IMR-90 (cell line): ENCODE measurements around the gene GLIPR1. TPM values are rescaled to one million over a fixed set of nuclear protein-coding genes. Genes with fewer than 3 reads are reported as not detected.

Experiments used
- ATAC-seq: fragments of 200-7000 bp; cut with Tn5 transposase; 2 replicates; pipeline ENCODE4 v1.9.1; 2020; ENCODE audit warnings: low read depth, mild to moderate bottlenecking, moderate library complexity
- BruUV-seq: library from RNA; stranded (reverse); fragments of 400-500 nt; replicated peaks from 2 replicates; lab custom pipeline; 2021; lab: Mats Ljungman, UMichigan
- CTCF ChIA-PET: fragments of 300-600 bp; formaldehyde crosslinking; extraction: SDS; loops from one replicate; lab custom pipeline; 2021; ENCODE audit warnings: antibody characterized with exemption; lab: Yijun Ruan, JAX
- POLR2A ChIA-PET: fragments of 300-600 bp; sonication (Branson Sonifier 250); formaldehyde crosslinking; loops from one replicate; lab custom pipeline; 2022; ENCODE audit warnings: antibody characterized with exemption; ENCODE audit not compliant: unreplicated experiment; lab: Charles Lee
- DNase-seq: peaks from one replicate; pipeline ENCODE4 v3.0.0; 2013
- H2AFZ ChIP-seq: replicated peaks from 2 replicates; pipeline ENCODE3; 2013; ENCODE audit warnings: low read length, mild to moderate bottlenecking; ENCODE audit not compliant: poor library complexity
- H2AK5ac ChIP-seq: 2 replicates; pipeline ENCODE4 v1.6.1; 2013; ENCODE audit warnings: low read depth, low read length, inconsistent platforms
- H2AK9ac ChIP-seq: replicated peaks from 2 replicates; pipeline ENCODE3; 2013; ENCODE audit warnings: mild to moderate bottlenecking, low read depth, low read length, moderate library complexity; ENCODE audit not compliant: poor library complexity
- H2BK120ac ChIP-seq: 2 replicates; pipeline ENCODE4 v1.6.1; 2013; ENCODE audit warnings: low read depth, low read length, inconsistent platforms
- H2BK15ac ChIP-seq: 3 replicates; pipeline ENCODE4 v1.6.1; 2013; ENCODE audit warnings: low read depth, low read length, inconsistent platforms
- H2BK20ac ChIP-seq: 2 replicates; pipeline ENCODE4 v1.6.1; 2013; ENCODE audit warnings: low read depth, mild to moderate bottlenecking, inconsistent platforms, low read length, moderate library complexity
- H2BK5ac ChIP-seq: 2 replicates; pipeline ENCODE4 v1.6.1; 2013; ENCODE audit warnings: mild to moderate bottlenecking, low read depth, low read length, inconsistent platforms; ENCODE audit not compliant: poor library complexity, severe bottlenecking
- H3K14ac ChIP-seq: replicated peaks from 2 replicates; pipeline ENCODE4 v1.6.1; 2013; ENCODE audit warnings: low read depth, low read length, inconsistent platforms
- H3K18ac ChIP-seq: 2 replicates; pipeline ENCODE4 v1.6.1; 2013; ENCODE audit warnings: low read depth, low read length, control low read depth
- H3K23ac ChIP-seq: 2 replicates; pipeline ENCODE4 v1.6.1; 2013; ENCODE audit warnings: low read depth, low read length, inconsistent platforms
- H3K27ac ChIP-seq: 2 replicates; pipeline ENCODE4 v1.5.1; 2013; ENCODE audit warnings: mild to moderate bottlenecking, control low read depth, low read length; ENCODE audit not compliant: insufficient read depth
- H3K27me3 ChIP-seq: 2 replicates; pipeline ENCODE4 v1.6.1; 2013; ENCODE audit warnings: low read length; ENCODE audit not compliant: control insufficient read depth, insufficient read depth
- H3K36me3 ChIP-seq: 2 replicates; pipeline ENCODE4 v1.6.1; 2013; ENCODE audit warnings: low read length, mixed read lengths; ENCODE audit not compliant: control insufficient read depth, insufficient read depth
- H3K4ac ChIP-seq: 2 replicates; pipeline ENCODE4 v1.6.1; 2013; ENCODE audit warnings: low read depth, low read length, inconsistent platforms
- H3K4me1 ChIP-seq: 2 replicates; pipeline ENCODE4 v1.6.1; 2013; ENCODE audit warnings: low read length, mixed read lengths; ENCODE audit not compliant: control insufficient read depth, insufficient read depth
- H3K4me2 ChIP-seq: 2 replicates; pipeline ENCODE4 v1.6.1; 2013; ENCODE audit warnings: low read depth, mild to moderate bottlenecking, control low read depth, low read length, moderate library complexity
- H3K4me3 ChIP-seq: 2 replicates; pipeline ENCODE4 v1.5.1; 2013; ENCODE audit warnings: low read depth, mild to moderate bottlenecking, control low read depth, low read length, moderate library complexity; ENCODE audit not compliant: insufficient read depth
- H3K56ac ChIP-seq: 2 replicates; pipeline ENCODE4 v1.6.1; 2013; ENCODE audit warnings: low read length, inconsistent platforms; ENCODE audit not compliant: insufficient read depth; ENCODE audit errors: extremely low read depth
- H3K79me1 ChIP-seq, 2 experiments: 2 replicates each; pipeline ENCODE4 v1.6.1; 2013; ENCODE audit warnings: low read length in 2 of 2, inconsistent platforms in 1 of 2, low read depth in 1 of 2
- H3K9ac ChIP-seq: 2 replicates; pipeline ENCODE4 v1.6.1; 2013; ENCODE audit warnings: low read depth, low read length, control low read depth
- H3K9me1 ChIP-seq: 2 replicates; pipeline ENCODE4 v1.6.1; 2013; ENCODE audit warnings: low read length, inconsistent platforms; ENCODE audit not compliant: insufficient read depth
- H3K9me3 ChIP-seq: 2 replicates; pipeline ENCODE4 v1.6.1; 2013; ENCODE audit warnings: low read length; ENCODE audit not compliant: control insufficient read depth, insufficient read depth
- H4K20me1 ChIP-seq: 2 replicates; pipeline ENCODE4 v1.6.1; 2013; ENCODE audit warnings: low read length, inconsistent platforms; ENCODE audit not compliant: insufficient read depth
- H4K5ac ChIP-seq: 2 replicates; pipeline ENCODE4 v1.6.1; 2013; ENCODE audit warnings: mild to moderate bottlenecking, low read depth, low read length, control low read depth
- H4K8ac ChIP-seq, 2 experiments: 2 replicates each; pipeline ENCODE4 v1.6.1; 2013; ENCODE audit warnings: low read depth in 2 of 2, low read length in 2 of 2, control low read depth in 1 of 2, inconsistent platforms in 1 of 2
- H4K91ac ChIP-seq: 2 replicates; pipeline ENCODE4 v1.6.1; 2013; ENCODE audit warnings: low read depth, low read length, inconsistent platforms; ENCODE audit not compliant: insufficient read depth
- CTCF ChIP-seq: conservative IDR thresholded peaks from 2 replicates; pipeline ENCODE4 v1.5.1; 2012; ENCODE audit warnings: mild to moderate bottlenecking, low read depth, low read length, improper control_type of control experiment
- RAD21 ChIP-seq: IDR thresholded peaks from 2 replicates; pipeline ENCODE4 v1.6.1; 2012; ENCODE audit warnings: low read length, improper control_type of control experiment
- RCOR1 ChIP-seq: IDR thresholded peaks from 2 replicates; pipeline ENCODE4 v1.6.1; 2012; ENCODE audit warnings: mild to moderate bottlenecking, low read length, improper control_type of control experiment; ENCODE audit not compliant: insufficient replicate concordance
- SMC3 ChIP-seq: fragments of 150-350 bp; IDR thresholded peaks from 2 replicates; pipeline ENCODE4 v1.6.1; 2016; ENCODE audit warnings: low read depth, mild to moderate bottlenecking, antibody characterized with exemption, low read length, moderate library complexity
- dilution Hi-C: fragments of 300-500 bp; cut with HindIII; formaldehyde crosslinking; loops from one replicate; pipeline ENCODE4 v1.14.3; 2018; ENCODE audit warnings: low sequenced_read_pairs; ENCODE audit not compliant: unreplicated experiment
- in situ Hi-C: fragments of 300-500 bp; cut with MboI; formaldehyde crosslinking; loops from 3 replicates; pipeline ENCODE4 v1.14.3; 2019; ENCODE audit warnings: low sequenced_read_pairs, inconsistent platforms, mixed read lengths
- intact Hi-C: fragments of 100-400 bp; cut with micrococcal nuclease; formaldehyde crosslinking; loops from 2 replicates; pipeline ENCODE4 v1.10.0; 2022
- polyA plus RNA-seq, 3 experiments: library from polyadenylated mRNA; depleted of rRNA; stranded (reverse); fragments of >200 nt; gene quantifications; 2 replicates each; pipeline ENCODE4 v1.2.3, GENCODE V29; 2012; ENCODE audit warnings: low replicate concordance in 1 of 3
- total RNA-seq: library from RNA; depleted of rRNA; stranded (reverse); fragments of >200 nt; gene quantifications from 2 replicates; pipeline ENCODE4 v1.2.3, GENCODE V29; 2012

The GLIPR1 gene
- total and polyA plus RNA-seq, 2 of the 4 experiments (the other 2 are of a cell fraction), result 268 to 327 TPM

GRCh38 chr12:75488553-75488952 is 8.0 kb downstream of the GLIPR1 start:
- Histone ChIP-seq H2AK9ac (no peak overlapping the region), H3K56ac (no peak overlapping the region), H3K14ac (no peak overlapping the region), H2BK5ac (no peak overlapping the region), H4K5ac (no peak overlapping the region), H3K4ac (no peak overlapping the region), H3K18ac (no peak overlapping the region), H3K27ac (no peak overlapping the region), H3K4me2 (no peak overlapping the region), H2AK5ac (no peak overlapping the region), H3K79me1 (peaks cover 24 to 60% of the 10 kb centered on the region in 2 experiments), H3K4me1 (peaks cover 8% of the 10 kb centered on the region), H4K91ac (no peak overlapping the region), H2AFZ (no peak overlapping the region), H3K27me3 (no peaks in the 10 kb centered on the region), H3K23ac (no peak overlapping the region), H2BK15ac (no peak overlapping the region), H3K9me3 (no peaks in the 10 kb centered on the region), H3K4me3 (no peak overlapping the region), H2BK20ac (no peak overlapping the region), H3K9me1 (peaks cover 6% of the 10 kb centered on the region), H3K9ac (no peak overlapping the region), H3K36me3 (peaks cover 27% of the 10 kb centered on the region), H4K8ac (peak overlapping the region; percentile 6 to 50; a peak in 2 of 4 replicates), H2BK120ac (no peak overlapping the region), H4K20me1 (0 out of 2 replicates have a peak, but pooled peaks cover 2% of the 10 kb centered on the region)
- BruUV-seq, result no TSS peak
- TF ChIP-seq SMC3 (peak; percentile 63), RAD21 (peak; percentile 55), RCOR1 (no peak), CTCF (peak; percentile 54)
- peak; percentile 56 for DNase-seq
- intact Hi-C loops, result loop anchor here (2.0 to 10.0 kb wide), 4 partner anchors 98 to 954 kb away; partner anchors contain the start of genes ATXN7L3B and GLIPR1L2
- CTCF ChIA-PET, result interaction anchor here (0.6 to 1.3 kb wide), 3 partner anchors 98 to 332 kb away, joined by 3 to 4 read pairs (median 4); partner anchors contain the start of gene GLIPR1L2
- peak; percentile 41; the same call in 1 of the 2 replicates for ATAC-seq
- POLR2A ChIA-PET, result no interaction called here
- in situ Hi-C loops, result loop anchor here (5.0 to 10.0 kb wide), 2 partner anchors 104 to 156 kb away; partner anchors contain the start of genes CAPS2 and GLIPR1L1
- dilution Hi-C loops, result no loop called here
